AG20443 (cell line): ENCODE measurements around the gene ZCCHC17.
A peak's percentile ranks its signal among the peaks of the same experiment; 100 is the strongest.

Experiments used
- DNase-seq: peaks from one replicate; pipeline ENCODE4 v3.0.0; 2012; ENCODE audit warnings: low spot score, mixed read lengths

Gene ZCCHC17

GRCh38 chr1:31306278-31306677, 9.4 kb downstream of the ZCCHC17 start:
- peak; percentile 65 for DNase-seq

- DNase-seq, result no peak
These were observed 11.2 kb downstream of the ZCCHC17 start for GRCh38 chr1:31308036-31308435.

DNA sequence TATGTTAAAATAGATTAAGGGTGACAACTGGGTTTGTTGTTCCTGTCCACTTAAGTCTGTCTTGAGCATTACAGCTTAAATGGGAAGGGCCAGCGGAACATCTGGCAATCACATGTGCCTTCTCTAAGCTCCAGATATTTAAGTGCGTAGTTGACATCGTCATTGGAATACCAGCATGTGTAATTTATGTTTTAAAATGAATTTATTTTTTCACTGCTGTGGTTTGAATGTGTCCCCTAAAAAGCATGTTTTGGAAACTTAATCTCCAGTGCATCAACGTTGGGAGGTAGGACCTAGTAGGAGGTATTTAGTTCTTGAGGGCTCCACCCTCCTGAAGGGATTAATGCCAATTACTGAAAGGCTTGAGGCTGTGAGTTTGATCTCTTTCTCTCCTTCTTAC, 13.4 kb downstream of the ZCCHC17 start:
- no peak for DNase-seq

GRCh38 chr1:31315902-31316301, 19.1 kb downstream of the ZCCHC17 start:
- no peak for DNase-seq

GRCh38 chr1:31318146-31318545, 21.3 kb downstream of the ZCCHC17 start:
- DNase-seq, result no peak

GRCh38 chr1:31324093-31324492, 27.3 kb downstream of the ZCCHC17 start:
- no peak for DNase-seq

DNA sequence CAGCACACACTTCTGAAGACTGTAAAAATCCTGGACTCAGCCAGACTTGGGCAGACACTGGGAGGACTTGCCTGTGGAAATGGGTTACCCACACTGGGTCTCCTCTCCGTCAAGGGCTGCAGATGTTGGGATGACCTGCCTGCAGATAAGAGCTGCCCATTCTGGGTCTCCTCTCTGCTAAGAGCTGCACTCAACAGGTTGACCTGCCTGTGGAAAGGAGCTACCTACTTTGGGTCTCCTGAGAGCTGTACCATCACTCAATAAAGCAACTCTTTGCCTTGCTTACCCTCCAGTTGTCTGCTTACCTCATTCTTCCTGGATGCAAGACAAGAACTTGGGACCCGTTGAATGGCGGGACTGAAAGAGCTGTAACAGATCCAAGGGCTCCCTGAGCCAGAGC, 28.2 kb downstream of the ZCCHC17 start:
- DNase-seq, result no peak

GRCh38 chr1:31326461-31326860, 29.6 kb downstream of the ZCCHC17 start:
- DNase-seq, result no peak

- DNase-seq, result no peak
These were observed 30.5 kb downstream of the ZCCHC17 start for GRCh38 chr1:31327381-31327780.

GRCh38 chr1:31335007-31335406, 38.2 kb downstream of the ZCCHC17 start:
- DNase-seq, result peak; percentile 62

DNA sequence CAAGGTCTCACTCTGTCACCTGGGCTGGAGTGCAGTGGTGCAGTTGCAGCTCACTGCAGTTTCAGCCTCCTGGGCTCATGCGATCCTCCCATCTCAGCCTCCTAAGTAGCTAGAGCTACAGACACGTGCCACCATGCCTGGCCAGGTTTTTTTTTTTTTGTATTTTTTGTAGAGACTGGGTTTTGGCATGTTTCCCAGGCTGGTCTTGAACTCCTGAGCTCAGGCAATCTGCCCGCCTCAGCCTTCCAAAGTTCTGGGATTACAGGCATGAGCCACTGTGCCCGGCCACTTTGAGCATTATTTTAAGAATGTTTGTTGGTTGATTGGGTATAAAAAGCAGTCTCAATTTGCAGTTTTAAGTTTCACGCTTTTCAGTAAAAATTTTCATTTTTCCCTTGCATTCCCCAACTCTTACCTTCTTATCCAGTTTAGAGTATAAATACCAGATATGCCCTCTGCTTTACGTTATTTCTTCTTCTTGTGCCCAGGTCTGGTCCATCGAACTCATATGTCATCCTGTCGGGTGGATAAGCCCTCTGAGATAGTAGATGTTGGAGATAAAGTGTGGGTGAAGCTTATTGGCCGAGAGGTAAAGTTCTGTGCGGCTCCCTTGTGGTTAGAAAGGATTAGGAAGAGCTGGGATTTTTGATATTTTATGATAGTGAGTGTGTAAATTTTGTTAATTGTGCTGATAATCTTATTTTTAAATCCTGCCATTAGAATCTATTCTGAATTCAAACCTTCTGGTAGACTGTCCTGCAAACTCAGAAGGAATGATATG, 40.0 kb downstream of the ZCCHC17 start:
- no peak for DNase-seq

- DNase-seq, result no peak
These were observed 47.7 kb downstream of the ZCCHC17 start for GRCh38 chr1:31344503-31344902.

- DNase-seq, result no peak
These were observed 48.8 kb downstream of the ZCCHC17 start for GRCh38 chr1:31345635-31346034.

- no peak for DNase-seq
These were observed 50.0 kb downstream of the ZCCHC17 start for GRCh38 chr1:31346785-31347184.

DNA sequence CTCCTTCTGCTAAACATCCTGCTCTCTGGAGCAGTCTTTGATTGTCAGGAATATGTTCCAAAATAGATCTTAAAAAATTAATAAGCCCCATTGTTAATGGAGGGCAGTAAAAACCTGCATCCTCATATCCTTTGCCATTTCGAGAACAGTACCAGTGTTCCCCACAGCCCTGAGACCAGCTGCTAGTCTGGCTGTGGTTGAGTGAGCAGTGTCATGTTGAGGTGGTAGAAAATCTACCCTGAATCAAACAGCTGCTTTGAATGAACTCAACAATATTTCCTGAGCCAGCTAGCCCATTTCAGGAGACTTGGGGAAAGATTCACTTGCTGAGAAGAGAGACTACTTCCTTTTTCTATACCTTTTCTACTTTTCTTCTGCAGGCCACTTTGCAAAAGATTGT, 51.6 kb downstream of the ZCCHC17 start:
- no peak for DNase-seq

GRCh38 chr1:31354283-31354682, 57.5 kb downstream of the ZCCHC17 start:
- no peak for DNase-seq

DNA sequence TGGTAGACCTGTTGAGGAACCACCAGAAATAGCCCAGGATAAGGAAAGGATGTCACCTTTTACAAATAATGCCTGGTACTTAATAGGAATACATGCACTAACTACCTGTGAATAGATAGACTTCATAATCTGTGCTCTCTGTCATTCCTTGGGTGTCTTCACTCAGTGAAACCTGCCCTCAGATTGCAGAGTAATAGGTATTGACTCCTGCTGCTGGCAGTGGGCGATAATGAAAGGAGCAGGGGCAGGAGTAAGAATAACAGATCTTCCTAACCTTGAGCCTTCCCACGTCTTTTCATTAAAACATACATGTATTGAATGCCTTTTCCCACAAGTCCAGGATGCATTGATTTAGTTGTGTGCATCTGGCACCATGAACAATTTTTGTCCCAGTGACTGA, 59.6 kb downstream of the ZCCHC17 start:
- no peak for DNase-seq

GRCh38 chr1:31361607-31362006, 64.8 kb downstream of the ZCCHC17 start:
- DNase-seq, result no peak

DNA sequence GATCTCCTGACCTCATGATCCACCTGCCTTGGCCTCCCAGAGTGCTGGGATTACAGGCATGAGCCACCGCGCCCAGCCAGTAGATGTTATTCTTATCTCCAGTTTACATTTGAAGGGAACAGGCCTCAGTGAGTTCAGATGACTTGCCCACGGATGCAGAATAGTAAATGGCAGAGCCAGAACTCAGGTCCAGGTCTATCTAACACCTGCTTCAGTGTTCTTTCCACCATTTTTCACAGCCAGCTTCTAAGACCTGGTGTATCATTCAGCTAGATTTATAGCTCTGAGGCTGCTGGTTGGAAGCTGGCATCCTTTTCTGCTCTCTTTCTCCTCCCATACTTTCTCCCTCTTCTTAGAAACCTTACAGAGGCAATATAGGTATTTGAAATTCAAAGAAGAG, 65.2 kb downstream of the ZCCHC17 start:
- DNase-seq, result no peak

GRCh38 chr1:31364561-31365250, 67.9 kb downstream of the ZCCHC17 start:
- DNase-seq, result no peak

GRCh38 chr1:31366796-31367195, 70.0 kb downstream of the ZCCHC17 start:
- DNase-seq, result no peak

DNA sequence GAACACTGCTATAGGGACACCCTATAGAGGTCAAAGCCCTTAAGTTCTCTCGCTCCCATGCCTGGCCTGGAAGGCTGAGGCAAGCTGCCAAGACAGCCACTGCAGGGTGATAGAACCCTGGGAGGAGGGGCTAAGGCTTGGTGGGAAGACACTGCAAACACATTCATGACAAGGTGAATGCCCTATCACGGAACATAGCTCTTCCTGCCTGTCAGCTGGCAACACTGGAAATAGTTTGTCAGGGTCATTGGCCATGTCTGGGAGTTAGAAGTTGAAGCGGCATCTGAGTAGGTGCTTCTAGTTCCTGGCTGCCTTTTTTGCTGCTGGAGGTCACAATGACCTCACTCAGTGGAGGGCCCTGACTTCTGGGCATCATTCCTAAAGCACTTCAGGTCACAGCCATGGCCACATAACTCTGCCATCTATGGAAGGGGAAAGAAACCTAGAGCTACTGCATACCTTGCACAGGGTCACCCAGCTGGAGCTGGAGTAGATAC, 71.8 kb downstream of the ZCCHC17 start:
- DNase-seq, result no peak

DNA sequence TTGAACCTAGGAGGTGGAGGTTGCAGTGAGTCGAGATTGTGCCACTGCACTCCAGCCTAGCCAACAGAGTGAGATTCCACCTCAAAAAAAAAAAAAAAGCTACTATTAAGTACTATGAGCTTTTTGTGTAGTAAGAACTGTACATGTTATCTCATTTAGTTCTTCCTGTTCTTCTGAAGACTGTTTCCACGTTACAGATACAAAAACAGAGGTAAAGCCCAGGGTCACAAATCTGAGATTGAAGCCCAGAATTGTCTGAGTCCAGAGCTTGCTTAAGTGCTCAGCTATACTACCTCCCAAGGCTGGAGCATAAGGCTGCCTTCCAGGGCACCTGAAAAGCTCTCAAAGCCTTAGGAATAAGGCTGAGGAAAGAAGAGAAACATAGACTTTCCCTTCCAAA, 73.2 kb downstream of the ZCCHC17 start:
- no peak for DNase-seq

- no peak for DNase-seq
These were observed 73.7 kb downstream of the ZCCHC17 start for GRCh38 chr1:31370565-31370964.
